ENCODE results near the gene CREB3L4.

DNA sequence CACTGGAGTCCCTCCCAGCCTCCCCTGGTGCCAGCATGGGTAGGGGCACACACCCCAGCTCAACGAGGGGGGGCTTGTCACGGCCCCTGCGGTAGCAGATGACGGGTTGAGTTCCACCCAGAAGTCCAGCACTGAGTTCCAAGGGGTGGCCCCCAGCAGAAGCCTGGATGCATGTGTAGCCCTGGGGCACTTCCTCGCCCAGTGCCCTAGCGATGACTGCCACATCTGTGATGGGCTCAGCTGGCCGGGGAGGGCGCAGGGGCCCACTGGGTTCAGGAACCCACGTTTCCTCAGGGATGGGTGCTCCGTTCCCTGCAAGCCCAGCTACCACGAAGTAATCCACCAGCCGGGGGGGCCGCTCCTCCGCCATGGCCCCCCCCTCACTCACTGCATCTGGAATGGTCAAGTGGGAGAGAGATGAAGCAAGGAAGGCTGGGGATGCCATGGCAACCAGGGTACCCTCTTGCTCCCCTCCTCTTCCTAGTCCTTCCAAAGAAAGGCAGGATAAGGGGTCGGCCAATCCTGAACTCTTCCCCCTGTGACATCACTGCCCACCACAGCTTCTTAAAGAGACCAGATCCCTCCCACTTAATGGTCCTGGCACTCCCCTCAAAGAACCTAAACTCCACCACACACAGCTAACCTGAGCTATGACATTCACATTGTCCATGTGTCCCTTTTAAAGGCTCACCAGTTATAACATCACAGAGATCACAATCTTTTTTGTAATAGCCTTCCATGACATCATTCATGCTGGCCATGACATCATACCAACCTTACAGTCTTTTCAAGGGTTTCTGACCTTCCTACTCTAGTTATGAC is 23.5 kb upstream of the CREB3L4 start:
- TF ChIP-seq CTCF (conservative IDR thresholded peaks at IDR 0.05; ENCODE audit: low read length): no peak
- TF ChIP-seq EZH2phosphoT487 (IDR thresholded peaks at IDR 0.05; ENCODE audit: borderline replicate concordance, low read depth, low read length): no peak

All from OCI-LY7 (cell line).